ENCODE measurements around the gene C1QTNF3. TPM values are rescaled to one million over a fixed set of nuclear protein-coding genes. Genes with fewer than 3 reads are reported as not detected.
A peak's percentile ranks its signal among the peaks of the same experiment; 100 is the strongest.
"Not testable (repeated sequence)": the region's sequence is repeated elsewhere in the genome, so short reads cannot be mapped to it uniquely, and the experiment has no call there.

C1QTNF3 gene
- total RNA-seq, 3 donors from 2014 or later (not counting 1 experiment from before 2014, with no cell fraction given), result 10.5 to 11.4 (median 11.3) TPM

- WGBS (ENCODE audit: insufficient coverage), result no CpG with 5 or more reads among the region's 5 CpGs
- not testable (repeated sequence) for ATAC-seq, H3K9me3 Mint-ChIP-seq
Observed at GRCh38 chr5:34076719-34077364, 33.8 kb upstream of the C1QTNF3 start.

GRCh38 chr5:34074472-34074871 is 31.5 kb upstream of the C1QTNF3 start:
- ATAC-seq; H3K9me3 ChIP-seq (ENCODE audit: control insufficient read depth, insufficient read depth, low read length); H3K4me3 Mint-ChIP-seq; H3K9me3 Mint-ChIP-seq; H3K36me3 ChIP-seq (ENCODE audit: control insufficient read depth, insufficient read depth, low read length); H3K4me3 ChIP-seq (ENCODE audit: low read length); H3K27ac ChIP-seq (ENCODE audit: low read length); H3K27ac Mint-ChIP-seq; DNase-seq; intact Hi-C loops (cut with micrococcal nuclease); H3K27me3 Mint-ChIP-seq (ENCODE audit: low read depth in 2 of 2); H3K4me1 ChIP-seq (ENCODE audit: control insufficient read depth, insufficient read depth, low read length); H3K27me3 ChIP-seq (ENCODE audit: control insufficient read depth, insufficient read depth, low read length); H3K36me3 Mint-ChIP-seq: not testable (repeated sequence)
- WGBS (ENCODE audit: insufficient coverage), result 100% methylated on average over 3 of the region's 3 CpGs
- H3K4me1 Mint-ChIP-seq, result peaks cover 14 to 16% of the 10 kb centered on the region in 2 donors

More at GRCh38 chr5:34076719-34077364, 33.8 kb upstream of the C1QTNF3 start:
- intact Hi-C loops (cut with micrococcal nuclease); H3K36me3 Mint-ChIP-seq; H3K9me3 ChIP-seq (ENCODE audit: control insufficient read depth, insufficient read depth, low read length); DNase-seq; H3K4me3 ChIP-seq (ENCODE audit: low read length); H3K27me3 Mint-ChIP-seq (ENCODE audit: low read depth in 2 of 2); H3K36me3 ChIP-seq (ENCODE audit: control insufficient read depth, insufficient read depth, low read length); H3K27ac ChIP-seq (ENCODE audit: low read length); H3K4me3 Mint-ChIP-seq; H3K4me1 ChIP-seq (ENCODE audit: control insufficient read depth, insufficient read depth, low read length); H3K27me3 ChIP-seq (ENCODE audit: control insufficient read depth, insufficient read depth, low read length): not testable (repeated sequence)
- Mint-ChIP-seq H3K27ac (peak overlapping the region in 1 of 2 donors; percentile 70), H3K4me1 (peaks cover 14 to 16% of the 10 kb centered on the region in 2 donors)

GRCh38 chr5:34074071-34074470 is 31.1 kb upstream of the C1QTNF3 start:
- WGBS (ENCODE audit: insufficient coverage), result 82% methylated on average over 1 of the region's 3 CpGs

GRCh38 chr5:34070626-34071025 is 27.6 kb upstream of the C1QTNF3 start:
- ATAC-seq; H3K27me3 Mint-ChIP-seq (ENCODE audit: low read depth in 2 of 2); H3K27me3 ChIP-seq (ENCODE audit: control insufficient read depth, insufficient read depth, low read length); H3K4me3 ChIP-seq (ENCODE audit: low read length); H3K27ac ChIP-seq (ENCODE audit: low read length); H3K4me1 ChIP-seq (ENCODE audit: control insufficient read depth, insufficient read depth, low read length); H3K4me1 Mint-ChIP-seq; H3K27ac Mint-ChIP-seq; H3K9me3 Mint-ChIP-seq; intact Hi-C loops (cut with micrococcal nuclease); DNase-seq; H3K36me3 ChIP-seq (ENCODE audit: control insufficient read depth, insufficient read depth, low read length); H3K4me3 Mint-ChIP-seq; H3K36me3 Mint-ChIP-seq; H3K9me3 ChIP-seq (ENCODE audit: control insufficient read depth, insufficient read depth, low read length): not testable (repeated sequence)
- WGBS (ENCODE audit: insufficient coverage), result no CpG with 5 or more reads among the region's 3 CpGs

More at GRCh38 chr5:34074071-34074470, 31.1 kb upstream of the C1QTNF3 start:
- H3K27me3 Mint-ChIP-seq (ENCODE audit: low read depth in 2 of 2); ATAC-seq; H3K27me3 ChIP-seq (ENCODE audit: control insufficient read depth, insufficient read depth, low read length); H3K27ac Mint-ChIP-seq; H3K4me3 ChIP-seq (ENCODE audit: low read length); H3K4me1 ChIP-seq (ENCODE audit: control insufficient read depth, insufficient read depth, low read length); H3K36me3 Mint-ChIP-seq; DNase-seq; H3K4me3 Mint-ChIP-seq; intact Hi-C loops (cut with micrococcal nuclease); H3K9me3 ChIP-seq (ENCODE audit: control insufficient read depth, insufficient read depth, low read length); H3K27ac ChIP-seq (ENCODE audit: low read length); H3K9me3 Mint-ChIP-seq; H3K36me3 ChIP-seq (ENCODE audit: control insufficient read depth, insufficient read depth, low read length): not testable (repeated sequence)
- peaks cover 14 to 16% of the 10 kb centered on the region in 2 donors for H3K4me1 Mint-ChIP-seq

GRCh38 chr5:34064656-34065055 is 21.6 kb upstream of the C1QTNF3 start:
- WGBS (ENCODE audit: insufficient coverage), result 100% methylated on average over 6 of the region's 6 CpGs
- Histone ChIP-seq H3K9me3 (ENCODE audit: control insufficient read depth, insufficient read depth, low read length) (no peaks in the 10 kb centered on the region), H3K4me3 (ENCODE audit: low read length) (no peak overlapping the region), H3K36me3 (ENCODE audit: control insufficient read depth, insufficient read depth, low read length) (peaks cover 5% of the 10 kb centered on the region), H3K27ac (ENCODE audit: low read length) (no peak overlapping the region), H3K4me1 (ENCODE audit: control insufficient read depth, insufficient read depth, low read length) (no peaks in the 10 kb centered on the region), H3K27me3 (ENCODE audit: control insufficient read depth, insufficient read depth, low read length) (no peaks in the 10 kb centered on the region)
- no peak overlapping the region for H3K27ac Mint-ChIP-seq
- no peak for TF ChIP-seq CTCF (IDR thresholded peaks at IDR 0.05)
- H3K27me3 Mint-ChIP-seq (ENCODE audit: low read depth in 2 of 2), result no peaks in the 10 kb centered on the region
- intact Hi-C loops (cut with micrococcal nuclease), result no loop called here
- ATAC-seq (no peak), DNase-seq (no peak)
- peaks cover 0 to 6% of the 10 kb centered on the region in 2 donors for H3K4me1 Mint-ChIP-seq
- no peak overlapping the region for H3K4me3 Mint-ChIP-seq
- H3K36me3 Mint-ChIP-seq, result peaks cover 13% of the 10 kb centered on the region
- H3K9me3 Mint-ChIP-seq, result peaks cover 0 to 5% of the 10 kb centered on the region in 2 donors

All from natural killer cell (primary cell).